ENCODE results near the gene NOTUM.

GRCh38 chr17:82001571-82002056, 40.6 kb upstream of the NOTUM start:
- no peak for TF ChIP-seq CTCF (IDR thresholded peaks at IDR 0.05)
- no peak for TF ChIP-seq POLR2A (IDR thresholded peaks at IDR 0.05)

All from ovary (tissue), 3 donors.